ENCODE results near the gene LRRC4C. TPM values are rescaled to one million over a fixed set of nuclear protein-coding genes. Genes with fewer than 3 reads are reported as not detected.

LRRC4C gene
- total and polyA plus RNA-seq, 2 donors (not counting 3 experiments of a cell fraction or from before 2014, with no cell fraction given): not detected

- DNase-seq (ENCODE audit: low read depth, low spot score) (no peak), FAIRE-seq (no peak)
- H3K27ac ChIP-seq (ENCODE audit: insufficient read depth, low read depth, low read length): no peak overlapping the region
- no peaks in the 10 kb centered on the region for H3K27me3 ChIP-seq (ENCODE audit: control insufficient read depth in 2 of 2, insufficient read depth in 2 of 2, low read length in 2 of 2)
- intact Hi-C loops (cut with micrococcal nuclease) (loop anchor here (1.0 kb wide), 1 partner anchor 894 kb away; no protein-coding TSS in a partner anchor), dilution Hi-C loops (cut with MboI; ENCODE audit: extremely low pct_ligation_motif_present, low sequenced_read_pairs) (no loop called here)
- H3K4me3 ChIP-seq (replicated peaks in 1 of 3; ENCODE audit: insufficient read depth in 1 of 3, low read depth in 1 of 3, low read length in 3 of 3): no peak overlapping the region
- no peaks in the 10 kb centered on the region for H3K9me1 ChIP-seq (replicated peaks; ENCODE audit: control insufficient read depth, extremely low read depth, insufficient read depth, low read length)
- no peak for TF ChIP-seq POLR2A (IDR thresholded peaks at IDR 0.05; ENCODE audit: low read depth, low read length)
- no peak for TF ChIP-seq GATA2 (IDR thresholded peaks at IDR 0.05; ENCODE audit: insufficient read depth, insufficient read length, low read depth, low read length)
- TF ChIP-seq CTCF (IDR thresholded peaks at IDR 0.05; ENCODE audit: extremely low read depth in 1 of 2, insufficient read depth in 1 of 2, low read depth in 1 of 2, low read length in 2 of 2): peak; percentile 11
- H3K4me1 ChIP-seq (ENCODE audit: control insufficient read depth, extremely low read depth, insufficient read depth, low read length): no peaks in the 10 kb centered on the region
- H3K36me3 ChIP-seq (ENCODE audit: control insufficient read depth in 2 of 2, extremely low read depth in 1 of 2, insufficient read depth in 2 of 2, low read length in 2 of 2): no peaks in the 10 kb centered on the region
- H3K4me2 ChIP-seq (ENCODE audit: insufficient read depth, low read length): no peak overlapping the region
- no peak overlapping the region for H2AFZ ChIP-seq (ENCODE audit: low read depth, low read length)
- ChIA-PET CTCF (interaction anchor here (0.6 to 1.0 kb wide), 2 partner anchors 761 to 894 kb away, joined by 3 to 5 read pairs; no protein-coding TSS in a partner anchor), POLR2A (no interaction called here)
- H3K9me3 ChIP-seq (replicated peaks; ENCODE audit: control insufficient read depth, insufficient read depth, low read length): no peaks in the 10 kb centered on the region
- no peaks in the 10 kb centered on the region for H3K79me2 ChIP-seq (ENCODE audit: control insufficient read depth, insufficient read depth, low read length)
- no peaks in the 10 kb centered on the region for H4K20me1 ChIP-seq (replicated peaks; ENCODE audit: control insufficient read depth, extremely low read depth, insufficient read depth, low read length)
- H3K9ac ChIP-seq (replicated peaks; ENCODE audit: extremely low read depth, insufficient read depth, low read length): no peak overlapping the region
- BruUV-seq (replicated peaks): no TSS peak
Measured at GRCh38 chr11:41201156-41201555, 258.3 kb downstream of the LRRC4C start.

- no peaks in the 10 kb centered on the region for H3K36me3 ChIP-seq (ENCODE audit: control insufficient read depth in 2 of 2, extremely low read depth in 1 of 2, insufficient read depth in 2 of 2, low read length in 2 of 2)
- H3K27me3 ChIP-seq (ENCODE audit: control insufficient read depth in 2 of 2, insufficient read depth in 2 of 2, low read length in 2 of 2): no peaks in the 10 kb centered on the region
- no peaks in the 10 kb centered on the region for H3K9me1 ChIP-seq (replicated peaks; ENCODE audit: control insufficient read depth, extremely low read depth, insufficient read depth, low read length)
- no peak for TF ChIP-seq POLR2AphosphoS5 (IDR thresholded peaks at IDR 0.05; ENCODE audit: insufficient read depth, low read depth, low read length)
- TF ChIP-seq CTCF (IDR thresholded peaks at IDR 0.05; ENCODE audit: extremely low read depth in 1 of 2, insufficient read depth in 1 of 2, low read depth in 1 of 2, low read length in 2 of 2): no peak
- no peak for TF ChIP-seq EZH2 (IDR thresholded peaks at IDR 0.05; ENCODE audit: borderline replicate concordance, low read depth, low read length, severe bottlenecking)
- TF ChIP-seq MAX (IDR thresholded peaks at IDR 0.05; ENCODE audit: insufficient read depth, insufficient read length): no peak
- no peak for TF ChIP-seq MYC (IDR thresholded peaks at IDR 0.05; ENCODE audit: low read depth, low read length)
- TF ChIP-seq GATA2 (IDR thresholded peaks at IDR 0.05; ENCODE audit: insufficient read depth, insufficient read length, low read depth, low read length): no peak
- TF ChIP-seq POLR2A (IDR thresholded peaks at IDR 0.05; ENCODE audit: low read depth, low read length): no peak
- no peak for TF ChIP-seq FOS (IDR thresholded peaks at IDR 0.05; ENCODE audit: borderline replicate concordance, insufficient read depth, low read length)
- no peak for TF ChIP-seq JUN (IDR thresholded peaks at IDR 0.05; ENCODE audit: borderline replicate concordance, insufficient read depth, insufficient read length, low read depth)
- no peaks in the 10 kb centered on the region for H4K20me1 ChIP-seq (replicated peaks; ENCODE audit: control insufficient read depth, extremely low read depth, insufficient read depth, low read length)
- dilution Hi-C loops (cut with MboI; ENCODE audit: extremely low pct_ligation_motif_present, low sequenced_read_pairs): no loop called here
- no peak overlapping the region for H3K4me2 ChIP-seq (ENCODE audit: insufficient read depth, low read length)
- ChIA-PET CTCF (no interaction called here), POLR2A (no interaction called here)
- H3K9ac ChIP-seq (replicated peaks; ENCODE audit: extremely low read depth, insufficient read depth, low read length): no peak overlapping the region
- H3K27ac ChIP-seq (ENCODE audit: insufficient read depth, low read depth, low read length): no peak overlapping the region
- H2AFZ ChIP-seq (ENCODE audit: low read depth, low read length): no peak overlapping the region
- H3K9me3 ChIP-seq (replicated peaks; ENCODE audit: control insufficient read depth, insufficient read depth, low read length): peaks cover 7% of the 10 kb centered on the region
- no peaks in the 10 kb centered on the region for H3K79me2 ChIP-seq (ENCODE audit: control insufficient read depth, insufficient read depth, low read length)
- no peak for DNase-seq (ENCODE audit: low read depth, low spot score)
- no peak for FAIRE-seq
- BruUV-seq (replicated peaks): no TSS peak
- intact Hi-C loops (cut with micrococcal nuclease): no loop called here
- no peaks in the 10 kb centered on the region for H3K4me1 ChIP-seq (ENCODE audit: control insufficient read depth, extremely low read depth, insufficient read depth, low read length)
- H3K4me3 ChIP-seq (replicated peaks in 1 of 3; ENCODE audit: insufficient read depth in 1 of 3, low read depth in 1 of 3, low read length in 3 of 3): no peak overlapping the region
Measured at GRCh38 chr11:41190437-41191082, 268.9 kb downstream of the LRRC4C start.

Measured in endothelial cell of umbilical vein (primary cell).